Suppressor macrophage treated with lipopolysaccharide for 4 hours (primary cell): ENCODE measurements around the gene ARMC7.
"Not testable (repeated sequence)": the region's sequence is repeated elsewhere in the genome, so short reads cannot be mapped to it uniquely, and the experiment has no call there.

ENCODE experiments used
- DNase-seq: peaks from one replicate; pipeline ENCODE4 v3.0.0-alpha.2; 2020

ARMC7 gene

GRCh38 chr17:75109407-75110233 lies at the start of gene ARMC7:
TSS of gene ARMC7 (plus strand) at chr17:75109969. CDS start at chr17:75110289, 320 bp downstream.
- DNase-seq, result peak; percentile 95

GRCh38 chr17:75060434-75061054 lies 49.2 kb upstream of the ARMC7 start:
- no peak for DNase-seq

- DNase-seq, result no peak
Measured at GRCh38 chr17:75061055-75061438, 48.7 kb upstream of the ARMC7 start.

- no peak for DNase-seq
Measured at GRCh38 chr17:75061618-75062017, 48.2 kb upstream of the ARMC7 start.

- DNase-seq, result no peak
Measured at GRCh38 chr17:75063201-75063600, 46.6 kb upstream of the ARMC7 start.

- no peak for DNase-seq
Measured at GRCh38 chr17:75063626-75064025, 46.1 kb upstream of the ARMC7 start.

- DNase-seq, result no peak
Measured at GRCh38 chr17:75064040-75064439, 45.7 kb upstream of the ARMC7 start.

- DNase-seq, result no peak
Measured at GRCh38 chr17:75064460-75064859, 45.3 kb upstream of the ARMC7 start.

GRCh38 chr17:75064867-75065561 lies 44.8 kb upstream of the ARMC7 start:
- no peak for DNase-seq

GRCh38 chr17:75065562-75066151 lies 44.1 kb upstream of the ARMC7 start:
- DNase-seq, result peak; percentile 48

GRCh38 chr17:75067856-75068255 lies 41.9 kb upstream of the ARMC7 start:
- no peak for DNase-seq

GRCh38 chr17:75068750-75069149 lies 41.0 kb upstream of the ARMC7 start:
- no peak for DNase-seq

GRCh38 chr17:75069783-75070182 lies 40.0 kb upstream of the ARMC7 start:
- no peak for DNase-seq

GRCh38 chr17:75071478-75072271 lies 38.1 kb upstream of the ARMC7 start:
- DNase-seq, result not testable (repeated sequence)

- DNase-seq, result not testable (repeated sequence)
Measured at GRCh38 chr17:75072909-75073308, 36.9 kb upstream of the ARMC7 start.

- no peak for DNase-seq
Measured at GRCh38 chr17:75073618-75074047, 36.1 kb upstream of the ARMC7 start.

GRCh38 chr17:75074532-75074931 lies 35.2 kb upstream of the ARMC7 start:
- DNase-seq, result no peak

GRCh38 chr17:75075597-75076336 lies 34.0 kb upstream of the ARMC7 start:
- peak; percentile 56 for DNase-seq

- no peak for DNase-seq
Measured at GRCh38 chr17:75077072-75077495, 32.7 kb upstream of the ARMC7 start.

GRCh38 chr17:75077496-75078283 lies 32.1 kb upstream of the ARMC7 start:
- DNase-seq, result peak; percentile 65
